Activated naive CD4-positive, alpha-beta T cell treated with anti-CD3 and anti-CD28 coated beads for 36 hours (primary cell): Measurements from ENCODE around the gene PPIG. TPM values are rescaled to one million over a fixed set of nuclear protein-coding genes. Genes with fewer than 3 reads are reported as not detected.

ENCODE experiments used
- CTCF ChIA-PET: fragments of 350-600 bp; sonication (Branson Sonifier 250); formaldehyde crosslinking; loops from one replicate; lab custom pipeline; 2021; ENCODE audit warnings: antibody characterized with exemption; lab: Charles Lee
- DNase-seq: peaks from one replicate; pipeline ENCODE4 v3.0.0-alpha.2; 2020
- H3K27ac Mint-ChIP-seq: one replicate; pipeline ENCODE4 v1.8.0; 2021; ENCODE audit warnings: mild to moderate bottlenecking, mixed read lengths
- H3K27me3 Mint-ChIP-seq: one replicate; pipeline ENCODE4 v1.8.0; 2021; ENCODE audit warnings: low read depth, mixed read lengths
- H3K36me3 Mint-ChIP-seq: one replicate; pipeline ENCODE4 v1.8.0; 2021; ENCODE audit warnings: low read depth, mixed read lengths
- H3K4me1 Mint-ChIP-seq: one replicate; pipeline ENCODE4 v1.8.0; 2021; ENCODE audit warnings: low read depth, mixed read lengths
- H3K4me3 Mint-ChIP-seq: one replicate; pipeline ENCODE4 v1.8.0; 2021; ENCODE audit warnings: mild to moderate bottlenecking, moderate library complexity, mixed read lengths
- H3K9me3 Mint-ChIP-seq: one replicate; pipeline ENCODE4 v1.8.0; 2021; ENCODE audit warnings: mixed read lengths
- intact Hi-C: fragments of 100-400 bp; cut with micrococcal nuclease; formaldehyde crosslinking; loops from one replicate; pipeline ENCODE4 v1.15.1; 2023
- total RNA-seq, 2 experiments: library from RNA; stranded (reverse); gene quantifications; one replicate each; pipeline ENCODE4 v1.2.3, GENCODE V29; 2021

Gene PPIG
- total RNA-seq, 2 experiments from 2014 or later = 53.4 to 56.6 TPM

DNA sequence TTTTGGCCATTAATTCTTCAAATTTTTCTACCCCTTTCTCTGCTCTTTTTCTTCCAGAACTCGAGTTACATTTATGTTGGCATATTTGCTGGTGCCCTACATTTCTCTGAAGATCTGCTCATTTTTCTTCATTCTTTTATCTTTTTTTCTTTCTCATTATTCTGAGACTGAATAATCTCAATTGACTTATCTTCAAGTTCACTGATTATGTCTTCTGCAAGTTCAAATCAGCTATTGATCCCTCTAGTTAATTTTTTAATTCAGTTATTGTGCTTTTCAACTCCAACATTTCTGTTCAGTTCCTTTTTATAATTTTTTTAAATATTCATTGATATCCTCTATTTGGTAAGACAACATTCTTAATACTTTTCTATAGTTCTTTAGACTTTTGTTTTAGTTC, 106.8 kb downstream of the PPIG start:
- DNase-seq = no peak
- Mint-ChIP-seq H3K36me3 (peaks cover 2% of the 10 kb centered on the region), H3K4me1 (peaks cover 11% of the 10 kb centered on the region), H3K9me3 (peaks cover 13% of the 10 kb centered on the region), H3K27ac (no peak overlapping the region), H3K27me3 (no peaks in the 10 kb centered on the region), H3K4me3 (no peak overlapping the region)
- intact Hi-C loops = loop anchor here (5.0 to 10.0 kb wide), 4 partner anchors 236 to 799 kb away; partner anchors contain the start of genes LRP2 and SPC25
- CTCF ChIA-PET = interaction anchor here (0.5 to 1.1 kb wide), 2 partner anchors 8 to 13 kb away, joined by 3 to 4 read pairs; no protein-coding TSS in a partner anchor

Other genes with a start within 250 kb of the PPIG start
- gene LRP2, start 221.8 kb upstream of the PPIG start, total RNA-seq = under 1 TPM; 0.25 to 0.62 TPM
- gene BBS5, start 104.9 kb upstream of the PPIG start, total RNA-seq = 1 to 10 TPM; 2.1 to 2.2 TPM
- gene KLHL41, start 74.6 kb upstream of the PPIG start, total RNA-seq = not detected
- gene FASTKD1, start 10.5 kb upstream of the PPIG start, total RNA-seq = 10 to 100 TPM; 41.3 to 42.7 TPM
- not detected for gene CFAP210, start 110.1 kb downstream of the PPIG start, total RNA-seq
- gene PHOSPHO2, start 110.1 kb downstream of the PPIG start, total RNA-seq = 1 to 10 TPM; 1.2 TPM
- gene KLHL23, start 149.5 kb downstream of the PPIG start, total RNA-seq = 1 to 10 TPM; 2.7 to 3.0 TPM
- gene SSB, start 214.5 kb downstream of the PPIG start, total RNA-seq = 100 to 1,000 TPM; 122 to 129 TPM
- gene METTL5, start 240.6 kb downstream of the PPIG start, total RNA-seq = 100 to 1,000 TPM; 111 to 116 TPM
- 10 to 100 TPM; 13.6 to 15.3 TPM for gene UBR3, start 243.1 kb downstream of the PPIG start, total RNA-seq